ENCODE results near the gene AKR7A2.
"Not testable (repeated sequence)": the region's sequence is repeated elsewhere in the genome, so short reads cannot be mapped to it uniquely, and the experiment has no call there.

AKR7A2 gene

GRCh38 chr1:19260211-19261138 is 51.5 kb downstream of the AKR7A2 start:
- DNase-seq (ENCODE audit: low read depth), result no peak

DNA sequence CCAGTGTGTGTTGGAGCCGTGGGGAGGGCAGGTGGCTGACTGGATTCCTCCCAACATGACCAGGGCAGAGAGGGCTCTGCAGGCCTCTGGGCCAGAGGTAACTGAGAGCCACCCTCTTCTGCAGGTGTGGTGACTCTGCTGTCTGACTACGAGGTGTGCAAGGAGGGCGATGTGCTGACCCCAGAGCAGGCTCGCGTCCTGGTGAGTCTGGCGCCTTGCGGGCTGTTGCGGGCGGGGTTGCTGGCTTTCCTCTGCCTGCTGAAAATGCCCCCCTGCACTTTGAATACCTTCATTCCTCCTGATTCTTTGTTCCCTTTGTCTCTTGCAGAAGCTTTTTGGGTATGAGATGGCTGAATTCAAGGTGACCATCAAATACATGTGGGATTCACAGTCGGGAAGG is 53.6 kb downstream of the AKR7A2 start:
- no peak for DNase-seq (ENCODE audit: low read depth)

- DNase-seq (ENCODE audit: low read depth), result no peak
Observed at GRCh38 chr1:19257178-19257914, 54.6 kb downstream of the AKR7A2 start.

DNA sequence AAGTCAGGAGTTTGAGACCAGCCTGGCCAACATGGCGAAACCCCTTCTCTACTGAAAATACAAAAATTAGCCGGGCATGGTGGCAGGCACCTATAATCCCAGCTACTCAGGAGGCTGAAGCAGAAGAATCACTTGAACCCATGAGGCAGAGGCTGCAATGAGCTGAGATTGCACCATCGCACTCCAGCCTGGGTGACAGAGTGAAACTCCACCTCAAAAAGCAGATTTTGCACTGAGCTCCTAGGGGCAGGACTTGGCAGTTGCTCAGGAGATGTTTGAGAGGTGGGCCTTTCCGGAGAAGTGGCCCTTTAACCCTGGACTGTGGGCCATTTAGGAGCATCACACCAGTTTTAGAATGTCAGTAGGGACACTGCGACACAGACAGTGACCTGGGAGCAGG is 55.6 kb downstream of the AKR7A2 start:
- DNase-seq (ENCODE audit: low read depth), result not testable (repeated sequence)

DNA sequence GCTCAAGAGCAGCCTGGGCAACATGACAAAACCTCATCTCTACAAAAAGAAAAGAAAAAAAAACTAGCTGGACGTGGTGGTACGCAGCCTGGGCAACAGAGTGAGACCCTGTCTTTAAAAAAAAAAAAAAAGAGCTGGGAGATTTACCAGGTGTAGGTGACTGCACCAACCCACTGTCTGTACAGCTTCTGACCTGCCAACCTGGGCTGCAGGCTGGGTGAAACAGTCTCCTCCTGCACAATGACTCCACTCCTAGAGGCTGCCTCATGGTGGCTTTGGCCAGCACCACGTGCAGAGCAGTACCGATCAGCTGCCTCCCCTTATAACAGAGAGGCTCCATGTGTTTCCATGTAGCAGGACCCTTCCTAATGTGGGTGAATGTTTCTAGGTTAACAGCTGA is 56.7 kb downstream of the AKR7A2 start:
- no peak for DNase-seq (ENCODE audit: low read depth)

DNA sequence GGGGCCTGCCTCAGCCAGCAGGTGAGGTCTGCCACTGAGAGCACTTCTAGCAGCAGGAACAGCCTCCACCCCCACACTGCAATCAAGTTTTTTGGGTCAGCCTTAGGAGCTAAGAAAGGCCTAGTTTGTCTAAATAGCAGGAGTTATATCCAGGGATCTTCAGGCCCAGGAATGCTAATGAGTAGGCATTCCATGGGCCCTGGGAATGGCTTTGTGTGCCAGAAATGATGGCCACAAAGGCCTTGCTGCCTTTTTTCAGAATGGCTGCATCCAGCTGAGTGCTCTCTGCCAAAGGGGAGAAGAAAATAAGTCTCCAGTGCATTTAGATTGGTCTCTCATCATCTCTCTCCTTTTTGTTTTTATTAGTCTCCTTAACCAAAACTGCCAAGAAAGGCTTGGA is 57.5 kb downstream of the AKR7A2 start:
- DNase-seq (ENCODE audit: low read depth), result no peak
